GM12875 (cell line): ENCODE results near the gene SMOC2.

Experiments used
- H3K4me3 ChIP-seq: one replicate; pipeline ENCODE4 v1.5.1; 2011; ENCODE audit warnings: low read depth, low read length, control low read depth
- TF ChIP-seq, protein P1 (sequence below): IDR thresholded peaks from 2 replicates; pipeline ENCODE4 v1.5.1; 2011; ENCODE audit warnings: low read depth, mild to moderate bottlenecking, control low read depth, inconsistent platforms, low read length, moderate library complexity, borderline replicate concordance; ENCODE audit not compliant: insufficient read depth

The SMOC2 gene

DNA sequence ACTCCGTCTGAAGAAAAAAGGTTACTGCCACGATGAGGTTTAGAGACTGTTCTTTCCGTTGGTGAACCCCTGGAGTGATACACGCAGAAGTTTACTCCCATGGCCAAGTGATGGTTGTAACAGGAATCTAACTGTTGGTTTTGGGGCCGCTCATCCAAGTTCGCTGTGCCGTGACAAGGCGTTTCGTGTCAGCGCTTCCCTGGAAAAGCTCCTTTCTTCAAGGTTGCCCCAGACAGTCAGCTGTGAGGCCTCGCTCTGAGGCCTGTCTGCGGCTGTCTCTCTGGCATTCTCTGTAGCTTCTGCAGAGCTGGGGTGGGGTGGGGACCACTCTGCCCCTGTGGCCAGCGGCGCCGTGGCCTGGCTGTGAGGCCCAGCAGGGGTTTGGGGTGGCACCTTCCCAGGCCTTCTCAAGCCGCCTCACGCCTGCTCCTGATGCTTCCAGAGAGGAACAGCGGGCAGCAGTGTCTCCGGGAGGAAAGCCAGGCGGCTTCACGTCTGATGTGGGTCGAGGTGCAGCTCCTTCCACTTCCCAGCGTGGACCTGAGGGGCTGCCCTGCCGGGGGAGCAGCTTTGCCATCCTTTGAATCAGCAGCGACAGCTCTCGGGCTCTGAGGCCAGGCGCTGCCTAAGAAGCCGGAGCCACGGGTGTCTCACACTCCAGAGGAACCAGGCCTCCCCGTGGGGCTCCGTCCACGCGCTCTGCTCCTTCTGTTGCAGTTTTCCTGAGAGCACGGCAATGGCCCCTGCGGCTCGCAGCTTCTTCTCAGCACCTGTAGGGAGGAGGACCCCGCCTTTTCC, 76.2 kb downstream of the SMOC2 start:
- TF ChIP-seq, protein P1, sequence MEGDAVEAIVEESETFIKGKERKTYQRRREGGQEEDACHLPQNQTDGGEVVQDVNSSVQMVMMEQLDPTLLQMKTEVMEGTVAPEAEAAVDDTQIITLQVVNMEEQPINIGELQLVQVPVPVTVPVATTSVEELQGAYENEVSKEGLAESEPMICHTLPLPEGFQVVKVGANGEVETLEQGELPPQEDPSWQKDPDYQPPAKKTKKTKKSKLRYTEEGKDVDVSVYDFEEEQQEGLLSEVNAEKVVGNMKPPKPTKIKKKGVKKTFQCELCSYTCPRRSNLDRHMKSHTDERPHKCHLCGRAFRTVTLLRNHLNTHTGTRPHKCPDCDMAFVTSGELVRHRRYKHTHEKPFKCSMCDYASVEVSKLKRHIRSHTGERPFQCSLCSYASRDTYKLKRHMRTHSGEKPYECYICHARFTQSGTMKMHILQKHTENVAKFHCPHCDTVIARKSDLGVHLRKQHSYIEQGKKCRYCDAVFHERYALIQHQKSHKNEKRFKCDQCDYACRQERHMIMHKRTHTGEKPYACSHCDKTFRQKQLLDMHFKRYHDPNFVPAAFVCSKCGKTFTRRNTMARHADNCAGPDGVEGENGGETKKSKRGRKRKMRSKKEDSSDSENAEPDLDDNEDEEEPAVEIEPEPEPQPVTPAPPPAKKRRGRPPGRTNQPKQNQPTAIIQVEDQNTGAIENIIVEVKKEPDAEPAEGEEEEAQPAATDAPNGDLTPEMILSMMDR: no peak
- no peak overlapping the region for H3K4me3 ChIP-seq

DNA sequence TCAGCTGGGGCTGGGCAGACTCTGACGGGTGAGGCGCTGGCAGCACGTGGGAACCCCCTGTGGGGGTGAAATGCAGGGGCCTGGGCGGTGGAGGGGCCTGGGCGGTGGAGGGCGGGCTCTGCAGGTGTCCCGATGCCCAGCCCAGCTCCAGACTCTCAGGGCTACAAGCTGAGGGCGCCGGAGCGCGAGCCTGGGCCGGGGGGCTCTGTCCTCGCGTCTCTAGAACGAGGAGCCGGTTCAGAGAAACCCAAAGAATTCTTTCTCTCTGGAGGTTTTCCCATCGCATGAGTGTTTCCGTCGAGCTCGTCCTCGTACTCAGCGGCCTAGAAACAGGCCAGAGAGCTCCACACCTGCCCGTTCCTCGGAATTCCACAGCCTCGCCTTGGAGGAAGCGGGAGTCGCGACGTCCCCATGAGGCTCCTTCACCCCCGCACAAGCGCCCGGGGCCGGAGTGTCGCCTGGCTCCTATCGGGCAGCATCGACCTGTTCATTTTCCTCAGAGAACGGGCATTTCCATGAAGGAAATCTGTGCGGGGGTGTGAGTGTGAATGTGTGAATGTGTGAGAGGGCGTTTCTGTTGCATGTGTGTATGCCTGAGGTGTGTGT, 76.9 kb downstream of the SMOC2 start:
- TF ChIP-seq, protein P1: no peak

DNA sequence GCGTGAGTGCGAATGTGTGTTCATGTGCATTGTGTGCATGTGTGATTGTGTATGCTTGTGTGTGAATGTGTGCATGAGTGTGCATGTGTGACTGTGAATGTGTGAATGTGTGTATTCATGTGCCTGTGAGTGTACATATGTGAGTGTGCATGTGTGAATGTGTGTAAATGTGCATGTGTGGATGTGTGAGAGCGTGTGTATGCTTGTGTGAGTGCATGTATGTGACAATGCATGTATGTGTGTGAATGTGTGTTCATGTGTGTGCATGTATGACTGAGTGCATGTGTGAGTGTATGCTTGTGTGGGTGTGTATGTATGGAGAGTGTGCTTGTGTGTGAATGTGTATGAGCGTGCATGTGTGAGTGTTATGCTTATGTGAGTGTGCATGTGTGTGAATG, 77.4 kb downstream of the SMOC2 start:
- TF ChIP-seq, protein P1: no peak
- H3K4me3 ChIP-seq: no peak overlapping the region

More for the DNA sequence above, 76.9 kb downstream of the SMOC2 start:
- no peak overlapping the region for H3K4me3 ChIP-seq

DNA sequence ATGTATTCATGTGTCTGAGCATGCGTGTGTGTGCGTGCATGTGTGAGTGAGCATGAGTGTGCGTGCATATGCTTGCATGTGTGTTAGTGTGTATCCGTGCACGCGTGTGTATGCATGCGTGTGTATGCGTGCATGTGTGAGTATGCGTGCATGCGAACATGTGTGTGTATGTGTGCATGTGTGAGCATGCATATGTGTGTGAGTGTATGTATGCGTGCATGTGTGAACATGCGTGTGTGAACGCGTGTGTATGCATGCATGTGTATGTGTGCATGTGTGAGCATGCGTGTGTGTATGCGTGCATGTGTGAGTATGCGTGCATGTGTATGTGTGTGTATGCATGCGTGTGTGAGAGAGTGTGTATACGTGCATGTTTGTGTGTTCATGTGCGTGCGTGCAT, 77.9 kb downstream of the SMOC2 start:
- TF ChIP-seq, protein P1: no peak
- no peak overlapping the region for H3K4me3 ChIP-seq

DNA sequence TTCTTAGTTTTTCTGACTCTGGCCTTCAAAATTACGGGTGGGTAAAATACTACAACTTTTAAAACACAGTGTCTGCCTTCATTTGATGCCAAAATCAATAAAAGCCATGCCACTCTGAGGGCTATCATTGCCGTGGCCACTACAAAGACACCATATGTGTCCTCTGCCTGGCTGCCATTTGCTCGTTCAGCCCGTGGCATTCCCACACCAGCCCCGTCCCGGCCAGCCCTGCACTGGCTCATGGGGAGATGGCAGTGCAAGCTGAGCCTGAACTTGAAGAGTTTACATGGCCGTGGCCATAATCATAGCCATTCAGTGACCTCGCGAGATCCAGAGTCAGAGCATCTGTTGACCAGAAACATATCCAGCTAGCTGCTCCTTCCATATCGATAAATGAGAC, 79.2 kb downstream of the SMOC2 start:
- TF ChIP-seq, protein P1: no peak

DNA sequence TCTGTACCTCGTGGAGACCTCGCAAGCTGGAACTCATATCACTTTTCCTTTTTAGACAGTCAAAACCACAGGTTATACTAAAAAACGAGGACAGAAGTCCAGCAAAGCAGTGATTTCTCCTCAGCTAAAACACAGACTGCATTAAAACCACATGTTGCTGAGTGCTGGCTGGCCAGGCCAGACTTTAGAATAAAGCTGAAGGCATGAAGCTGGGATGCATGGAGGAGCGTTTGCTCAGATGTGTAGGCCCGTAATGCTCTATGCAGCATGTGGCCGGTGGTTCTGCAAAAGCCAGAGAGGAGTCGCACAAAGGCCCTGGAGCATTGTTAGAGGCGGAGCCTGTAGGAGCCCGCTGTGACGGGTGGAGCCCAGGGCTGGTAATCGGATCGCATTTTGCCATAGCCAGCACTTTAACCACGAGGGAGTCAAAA, 83.6 kb downstream of the SMOC2 start:
- TF ChIP-seq, protein P1: no peak
- H3K4me3 ChIP-seq: no peak overlapping the region

More for the DNA sequence above, 79.2 kb downstream of the SMOC2 start:
- no peak overlapping the region for H3K4me3 ChIP-seq

DNA sequence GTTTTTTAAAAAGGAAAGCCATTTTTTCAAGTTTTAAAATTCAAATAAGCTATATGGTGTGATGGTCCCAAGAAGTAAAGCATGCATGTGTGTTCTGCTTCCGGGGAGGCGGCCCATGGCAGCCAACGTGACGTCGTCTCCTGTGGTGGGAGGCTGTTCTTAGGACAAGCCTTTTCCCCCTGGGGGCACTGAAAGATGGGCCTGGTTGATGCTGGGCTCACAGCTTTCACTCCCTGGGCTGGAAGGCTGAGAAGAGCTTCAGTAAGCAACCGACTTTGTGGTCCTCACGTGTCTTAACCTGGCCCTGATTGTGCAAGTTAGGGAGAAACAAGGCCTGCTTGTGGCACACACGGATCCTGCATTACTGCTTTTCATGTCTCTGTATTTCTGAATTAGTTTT, 84.1 kb downstream of the SMOC2 start:
- H3K4me3 ChIP-seq: no peak overlapping the region
- TF ChIP-seq, protein P1: no peak
